Activated CD8-positive, alpha-beta memory T cell treated with anti-CD3 and anti-CD28 coated beads, Interleukin-2, amount 50 U/mL, for 24 hours (primary cell): Measurements from ENCODE around the gene IAPP.
"Not testable (repeated sequence)": the region's sequence is repeated elsewhere in the genome, so short reads cannot be mapped to it uniquely, and the experiment has no call there.

Experiments
- DNase-seq: peaks from one replicate; pipeline ENCODE4 v3.0.0-alpha.2; 2020; ENCODE audit errors: extremely low read depth

IAPP gene

GRCh38 chr12:21372602-21373001 is at the start of gene IAPP:
IAPP (plus strand) TSS chr12:21372902; CDS start chr12:21373352, 450 bp downstream.
- no peak for DNase-seq

DNA sequence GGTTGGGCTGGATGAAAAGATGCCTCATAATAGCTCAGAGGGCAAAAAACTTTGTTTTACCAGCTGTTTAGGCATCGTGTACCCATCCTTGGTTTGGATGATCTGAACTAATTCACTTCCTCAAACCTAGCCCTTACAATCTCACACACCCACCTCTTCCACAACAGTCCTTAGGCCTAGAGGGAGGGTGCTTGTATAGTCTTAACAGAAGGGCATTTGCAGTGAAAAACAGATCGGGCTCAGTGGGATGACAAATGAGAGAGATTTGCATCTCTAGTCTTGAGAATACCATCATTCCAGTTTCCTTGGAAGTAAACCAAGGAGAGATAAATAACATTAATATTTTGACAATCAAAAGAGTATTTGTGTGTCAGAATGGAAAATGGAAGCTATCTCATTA is 49.0 kb upstream of the IAPP start:
- DNase-seq, result no peak

DNA sequence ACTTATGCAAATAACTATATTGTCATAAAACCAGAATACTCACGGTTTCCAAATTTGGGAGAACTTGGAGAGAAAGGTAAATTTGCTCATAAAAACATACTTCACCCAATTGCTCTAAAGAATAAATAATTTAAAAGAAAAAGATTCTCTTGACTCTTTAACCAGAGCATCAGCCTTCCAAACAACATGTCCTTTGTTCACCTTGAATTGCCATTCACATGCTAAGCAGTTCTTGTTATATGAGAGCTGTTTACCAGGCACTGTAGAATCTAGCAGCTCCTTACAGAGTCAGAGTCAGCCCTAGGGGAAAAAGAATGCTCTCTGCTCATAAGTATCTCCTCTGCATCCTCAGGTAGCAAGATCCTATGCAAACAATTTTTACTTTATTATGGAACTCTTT is 48.2 kb upstream of the IAPP start:
- DNase-seq, result no peak

GRCh38 chr12:21328578-21328977 is 44.1 kb upstream of the IAPP start:
- DNase-seq, result no peak

DNA sequence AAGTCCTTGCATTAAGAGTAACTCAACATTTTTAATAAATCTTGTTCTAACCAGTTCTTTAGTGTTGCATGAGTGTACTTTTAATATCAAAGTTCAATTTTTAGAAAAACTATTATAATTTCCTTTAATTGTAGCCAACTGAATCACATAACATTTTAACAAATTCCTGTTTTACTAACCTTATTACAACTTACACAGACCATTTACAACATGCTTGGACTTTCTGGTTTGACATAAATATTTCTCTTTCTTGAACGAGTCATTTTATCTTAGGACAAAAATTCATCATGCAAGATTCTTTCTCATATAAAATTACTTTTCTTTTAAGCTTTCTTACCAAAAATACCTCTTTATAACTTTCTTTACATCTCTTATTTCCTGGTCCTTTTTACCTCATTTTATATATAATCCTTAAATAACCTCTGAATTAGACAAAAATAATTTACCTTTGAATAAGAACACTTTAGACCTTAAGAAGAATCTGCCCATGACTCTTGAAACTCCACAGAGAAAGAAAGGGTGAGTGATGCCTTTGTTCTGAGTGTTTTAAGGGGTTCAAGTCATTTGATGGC is 41.9 kb upstream of the IAPP start:
- no peak for DNase-seq

DNA sequence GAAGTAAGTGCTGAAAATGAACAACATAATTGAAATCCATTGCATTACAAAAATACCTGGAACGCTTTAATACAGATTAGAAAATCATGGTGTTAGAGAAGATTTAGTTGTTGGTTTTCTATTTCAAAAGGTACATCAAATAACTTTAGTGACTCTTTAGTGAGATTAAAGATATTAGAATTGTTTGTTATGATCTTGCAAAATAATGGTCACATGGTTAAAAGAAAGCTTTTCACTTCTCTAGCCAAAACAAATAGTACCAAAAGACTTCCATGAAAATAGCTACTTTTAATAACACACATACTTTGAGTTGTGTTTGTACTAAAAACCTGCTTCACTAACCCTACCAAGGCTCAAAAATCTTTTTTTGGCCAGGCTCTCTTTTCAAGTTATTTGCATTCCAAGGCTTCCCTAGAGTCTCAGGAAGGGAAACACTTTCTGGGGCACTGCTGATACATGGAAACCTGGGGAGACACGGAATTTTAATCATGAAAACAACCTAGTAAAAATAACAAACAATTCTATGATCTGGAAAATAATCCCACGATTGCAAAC is 37.9 kb upstream of the IAPP start, which contains the start of gene SLCO1A2:
SLCO1A2 (minus strand) TSS at position 147 of the 555 bp plus-strand sequence. CDS start 270 bp downstream, outside the sequence.
- no peak for DNase-seq

- DNase-seq, result no peak
These were observed 36.0 kb upstream of the IAPP start for GRCh38 chr12:21336656-21337055.

DNA sequence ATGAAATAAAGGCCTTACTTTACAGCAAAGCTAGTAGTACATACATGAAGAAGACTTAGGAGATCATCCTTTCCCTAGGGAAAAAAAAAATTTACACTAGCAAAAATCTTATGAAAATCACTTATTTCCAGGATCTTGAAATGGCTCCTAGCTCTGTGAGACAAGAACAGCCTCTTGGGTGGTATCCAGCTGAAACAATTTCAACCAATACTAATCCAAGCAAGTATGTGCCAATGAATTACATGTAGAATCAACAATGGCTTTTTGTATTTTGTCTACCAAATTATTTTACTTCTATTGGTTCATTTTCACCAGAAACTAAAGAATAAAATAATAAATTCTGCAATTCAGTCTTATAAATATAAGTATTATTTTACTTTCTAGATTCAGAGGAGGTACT is 35.2 kb upstream of the IAPP start:
- DNase-seq, result no peak

DNA sequence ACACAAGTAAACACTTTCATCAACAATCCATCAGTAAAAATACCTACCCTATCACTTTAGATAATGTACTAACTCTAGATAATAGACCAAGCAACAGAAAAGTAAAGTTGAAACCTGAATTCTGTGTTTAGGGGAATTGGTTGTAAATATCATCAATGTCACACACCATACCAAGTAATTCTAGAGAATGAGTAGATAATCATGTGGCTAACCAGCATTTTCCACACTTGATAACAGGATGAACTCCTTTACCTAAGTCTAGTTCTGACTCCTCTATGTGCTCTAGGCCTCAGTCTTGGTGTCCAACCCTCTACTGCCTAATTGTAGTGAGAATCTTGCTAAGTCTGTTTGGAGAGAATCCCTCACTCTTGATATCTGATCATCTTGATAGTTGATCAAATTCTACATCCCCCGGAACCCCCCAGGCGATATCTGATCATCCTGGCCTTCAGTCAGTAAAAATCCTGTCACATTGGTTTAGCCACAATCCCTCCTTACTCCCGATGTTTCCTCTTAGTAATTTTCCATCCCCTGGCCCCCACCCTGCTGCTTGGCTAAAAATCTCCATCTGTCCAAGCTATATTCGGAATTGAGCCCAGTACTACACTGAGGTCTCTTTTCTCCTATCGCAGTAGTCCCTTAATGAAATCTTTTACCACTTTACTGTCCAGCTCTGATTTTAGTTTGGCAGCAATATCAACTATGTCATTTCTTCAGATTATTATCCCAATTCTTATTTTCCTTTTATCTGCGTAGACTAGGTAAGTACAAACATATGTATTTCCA is 34.5 kb upstream of the IAPP start:
- DNase-seq, result no peak

DNA sequence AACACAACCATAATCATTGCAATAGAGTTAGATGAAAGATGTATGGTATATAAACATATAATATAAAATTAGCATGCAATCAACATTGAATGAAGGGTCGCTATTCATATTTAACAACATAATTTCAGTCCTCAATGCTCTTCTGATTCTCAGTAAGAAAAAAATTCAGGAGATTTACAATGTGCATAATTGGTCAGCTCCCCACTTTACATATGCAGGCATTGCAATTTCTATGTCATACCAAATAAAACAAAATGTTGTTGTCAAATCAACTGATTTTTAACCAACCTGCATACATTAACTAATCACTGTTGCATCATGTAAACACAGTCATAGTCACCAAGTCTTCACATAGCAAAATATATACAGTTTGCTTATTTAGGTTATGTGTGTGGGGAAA is 32.8 kb upstream of the IAPP start:
- no peak for DNase-seq

DNA sequence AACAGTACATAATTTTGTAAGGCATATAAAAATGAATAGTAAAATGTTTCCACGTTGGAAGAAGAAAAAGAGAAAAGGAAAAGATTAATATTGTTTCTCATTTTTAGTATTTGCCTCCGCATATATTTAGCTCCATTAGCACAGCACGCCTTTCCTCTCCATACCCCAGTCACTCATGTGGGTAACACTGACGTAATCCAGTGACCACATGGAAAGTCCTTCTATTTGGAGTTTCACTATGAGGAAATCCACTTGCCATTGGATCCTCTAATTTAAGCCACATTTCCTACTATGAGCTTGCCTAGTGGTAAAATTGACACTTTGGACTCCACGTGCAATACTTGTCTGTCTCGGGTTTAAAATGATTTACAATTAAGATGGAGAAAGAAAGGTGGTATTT is 32.3 kb upstream of the IAPP start:
- DNase-seq, result no peak

DNA sequence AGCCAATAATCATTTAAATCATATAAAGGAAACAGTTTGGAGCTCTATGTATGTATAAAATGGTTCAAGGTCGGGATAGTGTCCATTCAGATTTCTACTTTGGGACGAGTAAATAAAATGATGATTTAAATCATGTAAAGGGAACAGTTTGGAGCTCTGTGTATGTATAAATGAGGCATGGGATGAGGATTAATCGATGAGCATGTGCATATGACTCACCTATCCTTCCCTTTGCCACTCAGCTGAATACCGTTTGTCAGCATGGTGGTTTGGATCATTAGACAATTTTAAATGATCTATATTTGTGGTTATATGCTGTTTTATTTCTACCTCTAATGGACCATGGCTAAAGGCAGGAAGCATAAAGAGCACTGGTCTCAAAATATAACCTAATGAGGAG is 30.9 kb upstream of the IAPP start:
- DNase-seq, result no peak

DNA sequence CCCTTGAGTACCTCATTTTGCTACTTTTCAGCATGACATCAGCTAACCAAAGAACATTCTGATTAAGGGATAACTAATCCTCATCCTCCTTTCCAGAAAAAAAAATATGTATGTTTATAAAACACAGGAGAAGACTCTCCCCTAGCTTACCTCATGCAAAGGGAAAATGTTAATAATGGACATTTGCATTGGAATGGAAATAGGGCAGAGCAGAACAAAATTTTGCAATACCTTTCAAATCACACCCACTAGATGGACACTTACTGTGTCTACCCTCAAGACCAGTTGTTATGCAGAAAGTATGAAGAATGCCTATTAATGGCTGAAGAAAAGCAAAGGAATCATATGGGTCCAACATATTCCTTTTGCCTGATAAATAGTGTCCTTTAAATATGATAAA is 29.1 kb upstream of the IAPP start:
- DNase-seq, result no peak

- no peak for DNase-seq
These were observed 26.0 kb upstream of the IAPP start for GRCh38 chr12:21346542-21347205.

DNA sequence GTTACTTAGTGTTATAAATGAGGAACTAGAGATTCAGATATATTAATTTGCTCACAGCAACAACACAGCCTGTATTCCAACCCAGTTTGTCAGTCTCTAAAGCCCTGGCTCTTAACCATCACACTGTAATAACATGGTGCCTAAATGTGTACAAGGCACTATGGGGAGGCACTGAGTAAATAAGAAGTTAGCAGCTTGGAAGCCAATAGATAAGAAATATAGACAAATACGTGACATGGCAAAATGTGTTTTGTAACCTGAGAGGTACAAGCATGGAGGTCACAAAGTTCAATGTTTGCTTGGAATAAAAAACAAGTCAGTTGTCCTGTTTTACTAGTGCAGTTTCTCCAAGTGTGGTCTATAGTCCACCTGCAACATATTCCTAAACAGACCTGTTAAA is 21.7 kb upstream of the IAPP start:
- DNase-seq, result no peak

- no peak for DNase-seq
These were observed 19.2 kb upstream of the IAPP start for GRCh38 chr12:21353487-21353886.

- DNase-seq, result no peak
These were observed 18.8 kb upstream of the IAPP start for GRCh38 chr12:21353948-21354347.

GRCh38 chr12:21354641-21355040 is 18.1 kb upstream of the IAPP start:
- no peak for DNase-seq

DNA sequence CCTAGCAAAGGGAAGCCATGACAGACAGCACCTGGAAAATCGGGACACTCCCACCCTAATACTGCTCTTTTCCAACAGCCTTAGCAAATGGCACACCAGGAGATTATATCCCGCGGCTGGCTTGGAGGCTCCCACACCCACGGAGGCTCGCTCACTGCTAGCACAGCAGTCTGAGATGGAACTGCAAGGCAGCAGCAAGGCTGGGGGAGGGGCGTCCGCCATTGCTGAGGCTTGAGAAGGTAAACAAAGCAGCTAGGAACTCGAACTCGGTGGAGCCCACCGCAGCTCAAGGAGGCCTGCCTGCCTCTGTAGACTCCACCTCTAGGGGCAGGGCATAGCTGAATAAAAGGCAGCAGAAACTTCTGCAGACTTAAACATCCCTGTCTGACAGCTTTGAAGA is 12.1 kb upstream of the IAPP start:
- DNase-seq, result not testable (repeated sequence)

GRCh38 chr12:21369141-21369980 is 3.3 kb upstream of the IAPP start:
- no peak for DNase-seq

- no peak for DNase-seq
These were observed 1.8 kb upstream of the IAPP start for GRCh38 chr12:21370845-21371449.
